Measurements from ENCODE around the gene FRMD4A. TPM values are rescaled to one million over a fixed set of nuclear protein-coding genes. Genes with fewer than 3 reads are reported as not detected.
"Not testable (repeated sequence)": the region's sequence is repeated elsewhere in the genome, so short reads cannot be mapped to it uniquely, and the experiment has no call there.

FRMD4A gene
- polyA plus RNA-seq, 1 donor (not counting 4 experiments of a cell fraction or from before 2014, with no cell fraction given), result 12.9 TPM

GRCh38 chr10:14048930-14049613 lies 281.7 kb downstream of the FRMD4A start:
- H3K4me2 ChIP-seq (ENCODE audit: control insufficient read depth, extremely low read depth, insufficient read depth, low read depth, low read length), result no peak overlapping the region
- H3K27me3 ChIP-seq (ENCODE audit: control insufficient read depth, extremely low read depth, insufficient read depth, low read length), result no peaks in the 10 kb centered on the region
- FAIRE-seq, result no peak
- H3K9me1 ChIP-seq (ENCODE audit: control insufficient read depth, extremely low read depth, insufficient read depth, low read length), result no peaks in the 10 kb centered on the region
- H3K36me3 ChIP-seq (ENCODE audit: control insufficient read depth in 2 of 2, extremely low read depth in 1 of 2, insufficient read depth in 2 of 2, low read length in 2 of 2), result no peaks in the 10 kb centered on the region
- no peak overlapping the region for H3K9ac ChIP-seq (ENCODE audit: control insufficient read depth, extremely low read depth, insufficient read depth, low read length)
- H4K20me1 ChIP-seq (ENCODE audit: control insufficient read depth, extremely low read depth, insufficient read depth, low read length), result no peaks in the 10 kb centered on the region
- TF ChIP-seq EZH2 (IDR thresholded peaks at IDR 0.05; ENCODE audit: low read length) (no peak), CTCF (optimal IDR thresholded peaks at IDR 0.05 in 1 of 3, IDR thresholded peaks at IDR 0.05 in 1 of 3, conservative IDR thresholded peaks at IDR 0.05 in 1 of 3; ENCODE audit: extremely low read depth in 1 of 3, insufficient read depth in 2 of 3, low read length in 3 of 3) (no peak)
- H3K4me3 ChIP-seq (ENCODE audit: control insufficient read depth in 2 of 3, extremely low read depth in 1 of 3, insufficient read depth in 2 of 3, low read depth in 1 of 3, low read length in 3 of 3), result no peak overlapping the region
- no peak overlapping the region for H3K27ac ChIP-seq (ENCODE audit: control insufficient read depth, insufficient read depth, low read length)
- no peaks in the 10 kb centered on the region for H3K4me1 ChIP-seq (ENCODE audit: control insufficient read depth, extremely low read depth, insufficient read depth, low read length)
- no peaks in the 10 kb centered on the region for H3K79me2 ChIP-seq (ENCODE audit: control insufficient read depth, insufficient read depth, low read length)
- H3K9me3 ChIP-seq (ENCODE audit: control insufficient read depth, low read depth, low read length), result no peaks in the 10 kb centered on the region
- dilution Hi-C loops (cut with MboI; ENCODE audit: extremely low pct_ligation_motif_present, low sequenced_read_pairs), result no loop called here
- no peak for DNase-seq (ENCODE audit: low read depth, low spot score)
- H2AFZ ChIP-seq (ENCODE audit: control insufficient read depth, low read length), result no peak overlapping the region

- no peaks in the 10 kb centered on the region for H4K20me1 ChIP-seq (ENCODE audit: control insufficient read depth, extremely low read depth, insufficient read depth, low read length)
- no peak overlapping the region for H2AFZ ChIP-seq (ENCODE audit: control insufficient read depth, low read length)
- H3K27ac ChIP-seq (ENCODE audit: control insufficient read depth, insufficient read depth, low read length), result no peak overlapping the region
- dilution Hi-C loops (cut with MboI; ENCODE audit: extremely low pct_ligation_motif_present, low sequenced_read_pairs), result no loop called here
- H3K27me3 ChIP-seq (ENCODE audit: control insufficient read depth, extremely low read depth, insufficient read depth, low read length), result no peaks in the 10 kb centered on the region
- H3K4me1 ChIP-seq (ENCODE audit: control insufficient read depth, extremely low read depth, insufficient read depth, low read length), result no peaks in the 10 kb centered on the region
- TF ChIP-seq EZH2 (IDR thresholded peaks at IDR 0.05; ENCODE audit: low read length) (no peak), CTCF (optimal IDR thresholded peaks at IDR 0.05 in 1 of 3, IDR thresholded peaks at IDR 0.05 in 1 of 3, conservative IDR thresholded peaks at IDR 0.05 in 1 of 3; ENCODE audit: extremely low read depth in 1 of 3, insufficient read depth in 2 of 3, low read length in 3 of 3) (no peak)
- FAIRE-seq, result no peak
- no peaks in the 10 kb centered on the region for H3K9me1 ChIP-seq (ENCODE audit: control insufficient read depth, extremely low read depth, insufficient read depth, low read length)
- H3K9me3 ChIP-seq (ENCODE audit: control insufficient read depth, low read depth, low read length), result no peaks in the 10 kb centered on the region
- no peak overlapping the region for H3K4me2 ChIP-seq (ENCODE audit: control insufficient read depth, extremely low read depth, insufficient read depth, low read depth, low read length)
- no peak overlapping the region for H3K9ac ChIP-seq (ENCODE audit: control insufficient read depth, extremely low read depth, insufficient read depth, low read length)
- no peak overlapping the region for H3K4me3 ChIP-seq (ENCODE audit: control insufficient read depth in 2 of 3, extremely low read depth in 1 of 3, insufficient read depth in 2 of 3, low read depth in 1 of 3, low read length in 3 of 3)
- no peaks in the 10 kb centered on the region for H3K36me3 ChIP-seq (ENCODE audit: control insufficient read depth in 2 of 2, extremely low read depth in 1 of 2, insufficient read depth in 2 of 2, low read length in 2 of 2)
- no peaks in the 10 kb centered on the region for H3K79me2 ChIP-seq (ENCODE audit: control insufficient read depth, insufficient read depth, low read length)
- no peak for DNase-seq (ENCODE audit: low read depth, low spot score)
Observed at GRCh38 chr10:14047431-14047830, 283.3 kb downstream of the FRMD4A start.

- H3K4me1 ChIP-seq (ENCODE audit: control insufficient read depth, extremely low read depth, insufficient read depth, low read length); H3K36me3 ChIP-seq (ENCODE audit: control insufficient read depth in 2 of 2, extremely low read depth in 1 of 2, insufficient read depth in 2 of 2, low read length in 2 of 2); H3K27ac ChIP-seq (ENCODE audit: control insufficient read depth, insufficient read depth, low read length); H4K20me1 ChIP-seq (ENCODE audit: control insufficient read depth, extremely low read depth, insufficient read depth, low read length); H3K9me3 ChIP-seq (ENCODE audit: control insufficient read depth, low read depth, low read length); H3K79me2 ChIP-seq (ENCODE audit: control insufficient read depth, insufficient read depth, low read length); DNase-seq (ENCODE audit: low read depth, low spot score); H3K9ac ChIP-seq (ENCODE audit: control insufficient read depth, extremely low read depth, insufficient read depth, low read length); H3K27me3 ChIP-seq (ENCODE audit: control insufficient read depth, extremely low read depth, insufficient read depth, low read length); FAIRE-seq; H3K9me1 ChIP-seq (ENCODE audit: control insufficient read depth, extremely low read depth, insufficient read depth, low read length); dilution Hi-C loops (cut with MboI; ENCODE audit: extremely low pct_ligation_motif_present, low sequenced_read_pairs); H3K4me3 ChIP-seq (ENCODE audit: control insufficient read depth in 2 of 3, extremely low read depth in 1 of 3, insufficient read depth in 2 of 3, low read depth in 1 of 3, low read length in 3 of 3): not testable (repeated sequence)
- Histone ChIP-seq H3K4me2 (ENCODE audit: control insufficient read depth, extremely low read depth, insufficient read depth, low read depth, low read length) (peak overlapping the region; percentile 8), H2AFZ (ENCODE audit: control insufficient read depth, low read length) (peak overlapping the region; percentile 9)
Observed at GRCh38 chr10:14042051-14042450, 288.7 kb downstream of the FRMD4A start.
